ENCODE measurements around the gene SHROOM2. TPM values are rescaled to one million over a fixed set of nuclear protein-coding genes. Genes with fewer than 3 reads are reported as not detected.
A peak's percentile ranks its signal among the peaks of the same experiment; 100 is the strongest.

SHROOM2 gene
- total and polyA plus RNA-seq, 2 of the 4 experiments (the other 2 are of a cell fraction): 8.1 to 14.2 TPM

GRCh38 chrX:9942086-9942485 is 155.9 kb downstream of the SHROOM2 start:
- Histone ChIP-seq H2BK20ac (ENCODE audit: low read depth, low read length) (no peak overlapping the region), H3K9me3 (ENCODE audit: control insufficient read depth, insufficient read depth, low read length) (peaks cover 6% of the 10 kb centered on the region; the same call in 1 of the 2 replicates), H3K36me3 (ENCODE audit: control insufficient read depth, insufficient read depth, low read length) (peaks cover 10% of the 10 kb centered on the region), H3K14ac (replicated peaks; ENCODE audit: low read depth, low read length) (no peak overlapping the region), H3K27ac (ENCODE audit: insufficient read depth, low read length) (no peak overlapping the region), H2BK120ac (ENCODE audit: low read depth, low read length) (no peak overlapping the region), H3K4me1 (ENCODE audit: control insufficient read depth, insufficient read depth, low read length) (no peaks in the 10 kb centered on the region), H3K4ac (ENCODE audit: low read depth, low read length) (no peak overlapping the region), H4K5ac (ENCODE audit: low read depth, low read length) (no peak overlapping the region), H3K79me1 (ENCODE audit: low read depth in 1 of 2, low read length in 2 of 2) (no peaks in the 10 kb centered on the region), H2AK9ac (replicated peaks; ENCODE audit: low read depth, low read length, poor library complexity) (peak overlapping the region; percentile 34), H3K4me3 (ENCODE audit: insufficient read depth, low read depth, low read length) (no peak overlapping the region), H3K9ac (ENCODE audit: low read depth, low read length) (no peak overlapping the region), H2BK15ac (ENCODE audit: low read depth, low read length) (no peak overlapping the region), H4K91ac (ENCODE audit: insufficient read depth, low read depth, low read length) (no peak overlapping the region), H3K23ac (ENCODE audit: low read depth, low read length) (no peak overlapping the region), H3K4me2 (ENCODE audit: low read depth, low read length) (no peak overlapping the region), H3K27me3 (ENCODE audit: control insufficient read depth, insufficient read depth, low read length) (no peaks in the 10 kb centered on the region), H3K9me1 (ENCODE audit: insufficient read depth, low read length) (no peaks in the 10 kb centered on the region), H2BK5ac (ENCODE audit: low read depth, low read length, poor library complexity, severe bottlenecking) (no peak overlapping the region), H4K20me1 (ENCODE audit: insufficient read depth, low read length) (no peaks in the 10 kb centered on the region), H2AK5ac (ENCODE audit: low read depth, low read length) (no peak overlapping the region), H4K8ac (ENCODE audit: low read depth in 2 of 2, low read length in 2 of 2) (no peak overlapping the region), H3K18ac (ENCODE audit: low read depth, low read length) (no peak overlapping the region), H3K56ac (ENCODE audit: extremely low read depth, insufficient read depth, low read length) (no peak overlapping the region), H2AFZ (replicated peaks; ENCODE audit: low read length, poor library complexity) (no peak overlapping the region)
- BruUV-seq (replicated peaks): no TSS peak
- dilution Hi-C loops (cut with HindIII; ENCODE audit: low sequenced_read_pairs, unreplicated experiment) (no loop called here), intact Hi-C loops (cut with micrococcal nuclease) (no loop called here), in situ Hi-C loops (cut with MboI; ENCODE audit: low sequenced_read_pairs) (no loop called here)
- CTCF ChIA-PET: no interaction called here
- POLR2A ChIA-PET (ENCODE audit: unreplicated experiment): no interaction called here
- ATAC-seq (ENCODE audit: low read depth) (no peak), DNase-seq (no peak)
- TF ChIP-seq ELK1 (IDR thresholded peaks at IDR 0.05; ENCODE audit: borderline replicate concordance, low read depth, low read length) (no peak), SMC3 (IDR thresholded peaks at IDR 0.05; ENCODE audit: low read depth, low read length) (no peak), MAFK (IDR thresholded peaks at IDR 0.05; ENCODE audit: low read depth, low read length) (no peak)
- no CpG with 5 or more reads among the region's 6 CpGs for WGBS, 2 experiments (ENCODE audit: extremely low coverage in 2 of 2, insufficient read length in 1 of 2)
